Activated CD8-positive, alpha-beta memory T cell treated with anti-CD3 and anti-CD28 coated beads, Interleukin-2, amount 10 ng/mL, durations not matched to agents 7 days and 5 days (primary cell): ENCODE results near the gene ADCY2. TPM values are rescaled to one million over a fixed set of nuclear protein-coding genes. Genes with fewer than 3 reads are reported as not detected.

Experiments used
- ATAC-seq: fragments of 150-1000 bp; cut with Tn5 transposase; one replicate; pipeline ENCODE4 v1.10.0; 2021; ENCODE audit warnings: moderate library complexity
- CTCF ChIA-PET: fragments of 350-600 bp; sonication (Branson Sonifier 250); formaldehyde crosslinking; loops from one replicate; lab custom pipeline; 2021; ENCODE audit warnings: antibody characterized with exemption; lab: Charles Lee
- DNase-seq: peaks from one replicate; pipeline ENCODE4 v3.0.0-alpha.2; 2020
- H3K27ac Mint-ChIP-seq: one replicate; pipeline ENCODE4 v1.8.0; 2021; ENCODE audit warnings: mild to moderate bottlenecking, mixed read lengths
- H3K27me3 Mint-ChIP-seq: one replicate; pipeline ENCODE4 v1.8.0; 2021; ENCODE audit warnings: mixed read lengths
- H3K36me3 Mint-ChIP-seq: one replicate; pipeline ENCODE4 v1.8.0; 2021; ENCODE audit warnings: mild to moderate bottlenecking, mixed read lengths
- H3K4me1 Mint-ChIP-seq: one replicate; pipeline ENCODE4 v1.8.0; 2021; ENCODE audit warnings: mixed read lengths
- H3K4me3 Mint-ChIP-seq: one replicate; pipeline ENCODE4 v1.8.0; 2021; ENCODE audit warnings: mild to moderate bottlenecking, moderate library complexity, mixed read lengths
- H3K9me3 Mint-ChIP-seq: one replicate; pipeline ENCODE4 v1.8.0; 2022; ENCODE audit warnings: low read depth, mixed read lengths
- total RNA-seq, 2 experiments: library from RNA; stranded (reverse); gene quantifications; one replicate each; pipeline ENCODE4 v1.2.3, GENCODE V29; 2021

The ADCY2 gene
- total RNA-seq, 2 experiments from 2014 or later = not detected

DNA sequence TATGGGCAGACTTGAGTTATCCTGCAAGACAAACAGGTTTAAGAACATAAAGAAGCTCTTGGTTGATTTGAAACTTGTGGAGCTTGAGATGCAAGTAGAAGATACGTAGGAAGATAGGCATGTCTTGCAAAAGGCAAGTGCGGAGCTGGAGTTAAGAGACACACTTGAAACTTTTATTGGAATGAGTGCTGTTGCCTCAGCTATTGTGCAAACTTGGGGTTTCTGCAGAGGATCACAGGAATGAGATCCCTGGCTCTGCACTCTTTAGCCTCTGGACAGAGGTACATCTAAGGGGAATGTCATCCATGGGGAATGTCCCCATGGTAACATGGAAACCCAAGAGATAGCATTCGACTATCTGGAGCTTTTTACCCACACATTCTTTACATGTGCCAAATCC lies 121.1 kb downstream of the ADCY2 start:
- Mint-ChIP-seq H3K9me3 (peaks cover 3% of the 10 kb centered on the region), H3K36me3 (no peaks in the 10 kb centered on the region), H3K27ac (no peak overlapping the region), H3K4me3 (no peak overlapping the region), H3K27me3 (no peaks in the 10 kb centered on the region), H3K4me1 (no peaks in the 10 kb centered on the region)
- DNase-seq = no peak
- CTCF ChIA-PET = no interaction called here
- ATAC-seq = no peak

DNA sequence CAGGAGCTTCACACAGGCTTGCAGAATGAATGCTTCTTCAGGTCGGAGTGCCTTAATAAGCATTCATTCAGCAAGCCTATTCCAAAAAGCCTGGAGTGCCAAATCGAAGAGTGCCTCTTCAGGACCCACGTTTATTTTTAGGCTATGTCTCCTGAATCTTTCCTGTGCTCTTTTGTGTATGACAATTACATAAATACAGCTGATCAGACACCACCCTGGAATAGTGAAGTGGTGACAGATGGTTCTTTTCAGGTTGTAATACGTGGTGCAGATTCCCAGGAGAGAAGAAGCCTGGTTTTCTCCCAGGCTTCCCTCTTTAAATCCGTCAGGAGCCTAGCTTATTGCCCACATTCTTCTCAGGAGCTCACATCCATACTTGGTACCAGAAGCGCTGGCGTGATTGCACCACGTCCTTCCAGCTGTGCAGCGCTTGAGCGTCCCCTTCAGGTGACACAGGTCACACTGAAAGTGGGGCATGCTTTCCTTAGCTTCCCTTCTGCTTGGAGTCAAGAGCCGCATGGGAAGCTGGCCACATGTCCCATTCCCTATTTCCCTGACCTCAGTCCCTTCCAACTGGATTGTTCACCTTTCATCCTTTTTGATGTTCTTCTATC lies 123.1 kb downstream of the ADCY2 start:
- CTCF ChIA-PET = no interaction called here
- Mint-ChIP-seq H3K27ac (no peak overlapping the region), H3K4me3 (no peak overlapping the region), H3K27me3 (no peaks in the 10 kb centered on the region), H3K36me3 (no peaks in the 10 kb centered on the region), H3K4me1 (no peaks in the 10 kb centered on the region), H3K9me3 (peaks cover 3% of the 10 kb centered on the region)
- DNase-seq (no peak), ATAC-seq (no peak)

DNA sequence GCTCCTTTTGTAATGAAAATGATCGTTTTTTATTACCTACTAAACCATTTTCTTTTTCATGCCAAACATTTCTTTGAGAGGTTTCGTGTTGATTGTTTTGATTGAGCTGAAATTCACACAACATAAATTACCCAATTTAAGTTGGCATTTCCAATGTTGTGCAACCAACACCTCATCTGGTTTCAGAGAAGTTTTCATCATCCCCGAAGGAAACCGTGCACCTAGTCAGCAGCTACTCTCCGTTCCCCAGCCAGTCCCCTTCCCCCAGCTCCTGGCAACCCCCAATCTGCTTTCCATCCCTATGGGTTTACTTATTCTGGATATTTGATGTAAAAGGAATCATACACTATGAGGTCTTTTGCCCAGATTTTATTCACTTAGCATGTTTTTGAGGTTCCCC lies 123.6 kb downstream of the ADCY2 start:
- ATAC-seq (no peak), DNase-seq (no peak)
- peaks cover 3% of the 10 kb centered on the region for H3K9me3 Mint-ChIP-seq
- no peaks in the 10 kb centered on the region for H3K4me1 Mint-ChIP-seq
- no peak overlapping the region for H3K4me3 Mint-ChIP-seq
- no peak overlapping the region for H3K27ac Mint-ChIP-seq
- no peaks in the 10 kb centered on the region for H3K27me3 Mint-ChIP-seq
- H3K36me3 Mint-ChIP-seq = no peaks in the 10 kb centered on the region
- CTCF ChIA-PET = no interaction called here

DNA sequence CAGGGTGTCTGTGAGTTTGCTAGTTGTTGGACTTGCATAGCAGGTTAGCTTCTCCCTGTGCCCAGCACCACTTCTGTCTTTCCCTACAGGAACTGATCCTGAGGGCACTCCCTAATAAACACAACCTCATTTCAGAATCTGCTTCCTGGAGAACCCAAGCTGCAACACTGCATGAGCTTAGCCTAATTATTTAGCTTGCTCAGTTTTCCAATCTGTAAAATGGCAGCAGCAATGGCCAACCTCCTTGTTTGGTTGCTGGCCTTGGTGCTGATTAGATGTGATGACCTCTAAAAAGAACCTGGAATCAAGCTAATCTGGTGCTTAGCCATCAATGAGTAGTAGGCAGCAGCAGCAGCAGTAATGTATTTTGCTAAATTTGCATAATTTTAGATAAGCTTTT lies 133.9 kb downstream of the ADCY2 start:
- H3K27me3 Mint-ChIP-seq = no peaks in the 10 kb centered on the region
- no peak for ATAC-seq
- no peaks in the 10 kb centered on the region for H3K36me3 Mint-ChIP-seq
- DNase-seq = no peak
- H3K4me1 Mint-ChIP-seq = no peaks in the 10 kb centered on the region
- H3K9me3 Mint-ChIP-seq = peaks cover 5% of the 10 kb centered on the region
- no peak overlapping the region for H3K4me3 Mint-ChIP-seq
- no peak overlapping the region for H3K27ac Mint-ChIP-seq
- CTCF ChIA-PET = no interaction called here

DNA sequence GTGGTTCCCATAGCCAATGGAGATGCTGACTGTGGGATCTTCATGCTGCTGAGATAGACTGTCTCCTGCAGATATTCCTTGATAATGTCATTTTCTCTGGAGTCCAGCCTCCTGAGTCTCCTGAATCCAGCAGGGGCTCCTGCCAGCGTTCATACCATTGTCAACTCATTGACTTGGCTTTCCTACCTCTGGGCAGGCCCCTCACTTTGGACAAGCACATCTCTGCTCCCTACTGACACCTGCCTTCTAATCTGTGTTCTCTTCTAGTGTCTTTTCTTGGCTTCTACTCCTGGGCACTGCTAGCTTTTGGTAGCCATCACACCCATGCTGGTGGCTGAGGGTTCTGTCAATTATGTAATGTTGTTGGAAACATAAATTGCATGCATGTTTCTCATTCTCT lies 138.0 kb downstream of the ADCY2 start:
- Mint-ChIP-seq H3K27ac (no peak overlapping the region), H3K4me1 (no peaks in the 10 kb centered on the region), H3K36me3 (no peaks in the 10 kb centered on the region), H3K4me3 (no peak overlapping the region), H3K27me3 (no peaks in the 10 kb centered on the region), H3K9me3 (peaks cover 5% of the 10 kb centered on the region)
- DNase-seq = no peak
- no peak for ATAC-seq
- CTCF ChIA-PET = no interaction called here

DNA sequence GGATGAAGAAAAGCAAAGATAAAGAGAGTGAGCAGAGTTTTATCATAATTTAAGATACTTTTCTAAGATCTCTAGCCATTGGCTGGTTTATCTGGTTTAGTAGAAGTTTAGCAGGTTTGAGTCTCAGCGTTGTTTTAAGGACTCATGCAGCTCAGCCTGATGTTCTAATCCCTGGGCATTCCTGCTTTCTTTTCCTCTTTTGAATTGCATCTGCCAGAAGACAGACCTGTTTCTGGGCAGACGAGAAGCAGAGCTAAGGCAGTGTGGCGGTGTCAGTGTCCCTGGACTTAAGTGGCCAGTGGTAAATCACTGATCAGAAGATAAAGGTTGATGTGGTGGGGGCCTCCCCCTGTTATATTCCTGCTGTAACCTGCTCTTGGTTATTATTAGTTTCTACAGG lies 138.6 kb downstream of the ADCY2 start:
- ATAC-seq (no peak), DNase-seq (no peak)
- Mint-ChIP-seq H3K4me1 (no peaks in the 10 kb centered on the region), H3K27ac (no peak overlapping the region), H3K4me3 (no peak overlapping the region), H3K27me3 (no peaks in the 10 kb centered on the region), H3K9me3 (peaks cover 5% of the 10 kb centered on the region), H3K36me3 (no peaks in the 10 kb centered on the region)
- CTCF ChIA-PET = no interaction called here

DNA sequence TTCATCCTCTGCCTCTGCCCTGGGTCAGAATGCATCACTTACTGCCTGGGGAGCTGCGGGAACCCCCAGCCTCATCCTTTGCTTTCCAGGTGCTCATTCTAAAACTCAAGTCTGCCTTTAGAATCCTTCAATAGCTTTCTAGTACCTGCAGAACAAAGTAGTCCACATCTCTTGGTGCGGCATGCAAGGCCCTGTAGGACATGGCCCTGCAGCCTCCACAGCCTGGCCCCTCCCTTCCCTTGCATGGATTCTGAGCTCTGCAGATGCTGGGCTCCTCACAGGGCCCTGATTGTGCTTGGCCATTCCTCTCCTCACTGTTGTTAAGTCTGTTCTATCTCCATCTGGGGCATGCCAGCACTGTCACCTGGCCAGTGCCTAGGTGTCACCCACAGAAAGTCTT lies 141.6 kb downstream of the ADCY2 start:
- CTCF ChIA-PET = no interaction called here
- H3K36me3 Mint-ChIP-seq = no peaks in the 10 kb centered on the region
- no peak overlapping the region for H3K4me3 Mint-ChIP-seq
- no peak for DNase-seq
- H3K4me1 Mint-ChIP-seq = no peaks in the 10 kb centered on the region
- H3K9me3 Mint-ChIP-seq = peaks cover 2% of the 10 kb centered on the region
- H3K27me3 Mint-ChIP-seq = no peaks in the 10 kb centered on the region
- H3K27ac Mint-ChIP-seq = no peak overlapping the region
- no peak for ATAC-seq

DNA sequence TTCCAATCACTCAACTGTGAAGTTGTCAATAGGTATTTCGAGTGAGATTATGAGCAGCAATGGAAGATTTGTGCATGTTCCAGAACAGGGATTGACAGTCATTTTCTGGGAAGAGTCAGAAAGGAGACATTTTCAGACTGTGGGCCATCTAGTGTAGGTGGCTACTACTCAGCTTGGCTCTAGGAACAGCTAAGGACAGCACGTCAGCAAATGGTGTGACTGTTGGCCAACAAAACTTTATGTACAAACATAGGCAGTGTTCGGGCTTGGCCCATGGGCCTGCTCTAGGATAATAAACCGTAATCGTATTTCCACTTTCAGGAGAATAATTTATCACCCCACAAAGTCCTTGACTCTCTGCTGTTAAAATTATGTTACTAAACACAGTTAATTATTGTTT lies 143.6 kb downstream of the ADCY2 start:
- CTCF ChIA-PET = no interaction called here
- DNase-seq (no peak), ATAC-seq (no peak)
- H3K4me1 Mint-ChIP-seq = no peaks in the 10 kb centered on the region
- H3K27me3 Mint-ChIP-seq = no peaks in the 10 kb centered on the region
- no peaks in the 10 kb centered on the region for H3K9me3 Mint-ChIP-seq
- no peaks in the 10 kb centered on the region for H3K36me3 Mint-ChIP-seq
- no peak overlapping the region for H3K27ac Mint-ChIP-seq
- H3K4me3 Mint-ChIP-seq = no peak overlapping the region

DNA sequence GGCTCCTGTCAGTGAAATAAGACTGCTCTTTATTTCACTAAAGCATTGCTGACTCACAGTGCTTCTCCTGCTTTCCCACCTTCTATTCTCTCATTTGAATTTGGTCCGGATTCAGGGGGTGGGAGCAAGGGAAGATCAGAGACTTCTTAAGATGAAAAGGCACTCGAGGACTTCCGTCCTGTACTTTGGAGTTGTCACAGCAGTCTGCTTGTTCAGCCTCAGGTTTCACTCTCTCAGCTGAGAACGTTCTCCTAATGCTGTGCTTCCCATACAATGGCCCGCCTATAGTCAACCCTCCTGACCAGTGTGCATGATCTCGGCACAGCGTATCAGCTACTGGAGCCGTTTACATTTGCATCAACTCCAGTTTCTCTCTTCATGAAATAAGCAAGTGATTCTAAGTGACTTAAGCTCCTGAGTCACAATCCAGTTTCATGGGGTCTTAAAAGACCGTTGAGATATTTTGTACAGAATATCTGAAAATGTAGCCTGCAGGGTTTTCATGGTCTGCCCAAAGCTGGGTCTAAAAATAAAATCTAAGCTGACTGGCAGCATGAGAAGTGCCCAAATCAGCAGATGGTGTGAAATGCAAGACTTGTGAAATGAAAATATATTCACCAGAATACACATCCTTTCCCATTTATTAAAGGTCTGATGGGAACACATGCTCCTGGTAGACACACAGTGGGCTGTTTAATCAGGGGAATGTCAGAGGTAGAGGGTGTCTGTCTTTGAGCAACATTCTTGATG lies 145.0 kb downstream of the ADCY2 start:
- H3K9me3 Mint-ChIP-seq = no peaks in the 10 kb centered on the region
- H3K4me1 Mint-ChIP-seq = no peaks in the 10 kb centered on the region
- ATAC-seq (no peak), DNase-seq (no peak)
- CTCF ChIA-PET = no interaction called here
- no peaks in the 10 kb centered on the region for H3K27me3 Mint-ChIP-seq
- no peaks in the 10 kb centered on the region for H3K36me3 Mint-ChIP-seq
- H3K27ac Mint-ChIP-seq = no peak overlapping the region
- H3K4me3 Mint-ChIP-seq = no peak overlapping the region

DNA sequence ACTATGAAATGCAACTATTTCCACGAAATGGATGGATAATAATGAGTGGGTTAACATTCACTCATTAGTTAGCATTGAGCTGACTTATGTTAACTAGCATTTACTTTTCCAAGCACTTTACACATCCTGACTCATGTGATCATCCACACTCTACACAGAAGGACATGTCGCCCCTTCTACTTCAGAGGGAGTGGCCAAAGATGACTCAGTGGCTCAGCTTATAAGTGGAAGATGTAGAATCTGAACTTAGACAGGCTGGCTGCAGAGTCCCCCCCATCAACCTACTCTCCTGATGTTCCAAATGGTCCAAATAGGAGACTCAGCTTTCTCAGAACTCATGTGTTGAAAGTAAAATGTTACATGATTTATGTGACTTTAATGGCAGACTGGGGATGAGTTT lies 146.0 kb downstream of the ADCY2 start:
- Mint-ChIP-seq H3K4me1 (no peaks in the 10 kb centered on the region), H3K27me3 (no peaks in the 10 kb centered on the region), H3K4me3 (no peak overlapping the region), H3K9me3 (no peaks in the 10 kb centered on the region), H3K27ac (no peak overlapping the region), H3K36me3 (no peaks in the 10 kb centered on the region)
- CTCF ChIA-PET = no interaction called here
- ATAC-seq = no peak
- no peak for DNase-seq

DNA sequence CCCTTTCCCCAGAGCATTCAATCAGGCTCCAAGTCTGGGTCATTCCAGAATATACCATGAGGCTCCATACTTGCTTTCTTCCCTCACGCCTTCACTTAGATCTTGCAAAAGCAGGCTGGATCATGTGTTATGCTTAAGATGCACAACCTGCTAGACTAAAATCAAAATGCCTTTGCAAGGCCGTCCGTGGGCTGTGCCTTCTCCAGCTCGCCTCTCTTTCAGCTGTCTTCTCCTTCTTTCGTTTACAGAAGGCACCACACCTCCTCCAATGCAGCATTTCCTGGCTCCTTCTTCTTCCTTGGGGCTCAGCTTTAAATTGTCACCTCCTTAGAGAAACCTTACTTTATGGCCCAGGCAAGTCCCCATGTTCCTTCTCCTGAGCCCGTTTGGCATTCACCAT lies 150.6 kb downstream of the ADCY2 start:
- CTCF ChIA-PET = no interaction called here
- DNase-seq = no peak
- Mint-ChIP-seq H3K4me3 (no peak overlapping the region), H3K36me3 (no peaks in the 10 kb centered on the region), H3K27ac (no peak overlapping the region), H3K27me3 (no peaks in the 10 kb centered on the region), H3K4me1 (no peaks in the 10 kb centered on the region), H3K9me3 (peaks cover 2% of the 10 kb centered on the region)
- ATAC-seq = no peak

DNA sequence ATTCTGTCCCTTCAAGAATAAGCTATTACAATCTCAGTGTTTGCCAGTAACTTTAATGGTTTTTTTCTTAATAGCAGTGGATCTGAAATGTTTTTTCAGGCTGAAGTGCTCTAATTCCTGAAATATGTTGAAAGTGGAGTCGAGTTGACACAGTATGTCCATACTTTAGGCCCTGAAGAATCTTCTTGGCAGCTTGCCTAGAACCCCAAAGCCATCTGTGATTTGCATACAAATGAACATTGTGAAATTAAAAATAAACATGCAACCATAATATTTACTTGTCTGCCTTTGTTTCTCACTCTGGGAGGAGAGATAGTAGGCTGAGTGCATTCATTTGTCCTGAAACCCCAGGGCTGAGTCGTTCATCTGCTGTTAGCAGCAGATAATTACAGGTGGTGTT lies 152.7 kb downstream of the ADCY2 start:
- no peak overlapping the region for H3K4me3 Mint-ChIP-seq
- no peak overlapping the region for H3K27ac Mint-ChIP-seq
- no peaks in the 10 kb centered on the region for H3K27me3 Mint-ChIP-seq
- CTCF ChIA-PET = no interaction called here
- no peaks in the 10 kb centered on the region for H3K4me1 Mint-ChIP-seq
- H3K9me3 Mint-ChIP-seq = peaks cover 2% of the 10 kb centered on the region
- ATAC-seq = no peak
- no peak for DNase-seq
- no peaks in the 10 kb centered on the region for H3K36me3 Mint-ChIP-seq

DNA sequence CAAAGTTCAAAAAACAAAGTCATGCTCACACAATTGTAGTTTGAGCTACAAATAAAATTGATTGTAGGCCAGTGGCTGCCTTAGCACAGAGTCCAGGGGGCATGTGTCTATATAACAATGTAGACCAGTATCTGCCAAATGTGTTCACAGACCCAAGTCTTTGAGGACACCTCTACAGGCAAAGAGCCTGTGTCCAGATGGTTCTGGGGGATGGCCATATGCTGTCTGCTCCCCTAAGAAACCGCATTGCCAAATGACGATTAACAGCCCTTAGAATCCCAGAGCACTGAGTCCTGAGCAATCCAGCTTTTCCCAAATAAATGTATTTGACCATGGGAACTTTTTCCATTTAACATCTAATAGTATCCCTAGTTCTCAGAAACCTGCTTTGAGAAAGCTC lies 169.6 kb downstream of the ADCY2 start:
- Mint-ChIP-seq H3K27ac (no peak overlapping the region), H3K27me3 (no peaks in the 10 kb centered on the region), H3K36me3 (no peaks in the 10 kb centered on the region), H3K4me1 (no peaks in the 10 kb centered on the region), H3K9me3 (no peaks in the 10 kb centered on the region), H3K4me3 (no peak overlapping the region)
- ATAC-seq = no peak
- CTCF ChIA-PET = no interaction called here
- DNase-seq = no peak

DNA sequence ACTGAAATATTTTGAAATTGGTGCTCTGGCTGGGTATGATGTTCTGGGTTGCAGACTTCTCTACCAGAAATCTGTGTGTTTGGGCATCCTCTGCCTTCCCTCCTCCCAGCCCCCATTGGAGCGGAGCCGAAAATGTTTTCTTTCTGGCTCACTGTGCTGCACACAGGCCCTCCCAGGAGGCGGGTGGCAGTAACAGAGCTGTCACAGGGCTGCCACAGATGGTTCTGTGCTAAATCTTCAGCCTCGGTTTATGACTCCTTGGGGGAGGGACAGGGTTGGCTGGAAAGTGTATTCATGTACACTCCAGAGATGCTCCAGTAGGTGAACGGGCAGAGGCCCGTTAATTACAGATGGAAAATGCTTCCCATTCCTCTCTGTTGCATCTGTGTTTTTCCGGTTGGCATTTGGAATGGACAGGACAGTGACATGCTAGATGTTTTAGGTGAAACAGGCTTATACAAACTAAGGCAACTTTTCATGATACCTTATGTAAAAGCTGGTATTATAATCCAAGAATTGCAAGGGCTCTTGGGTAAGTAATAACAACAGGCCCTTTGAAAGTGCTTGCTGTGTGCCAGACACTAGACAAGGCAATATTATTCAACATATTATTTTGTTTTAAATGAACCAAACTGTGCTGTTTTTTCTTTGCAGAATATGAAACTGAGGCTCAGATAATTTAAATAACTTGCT lies 180.2 kb downstream of the ADCY2 start:
- H3K9me3 Mint-ChIP-seq = peaks cover 2% of the 10 kb centered on the region
- no peaks in the 10 kb centered on the region for H3K4me1 Mint-ChIP-seq
- no peak overlapping the region for H3K4me3 Mint-ChIP-seq
- ATAC-seq (no peak), DNase-seq (no peak)
- no peaks in the 10 kb centered on the region for H3K36me3 Mint-ChIP-seq
- CTCF ChIA-PET = no interaction called here
- H3K27ac Mint-ChIP-seq = no peak overlapping the region
- no peaks in the 10 kb centered on the region for H3K27me3 Mint-ChIP-seq
